Activated B cell treated with CpG ODN at 0.5 μM for 24 hours (primary cell): ENCODE results near the gene CTCFL. TPM values are rescaled to one million over a fixed set of nuclear protein-coding genes. Genes with fewer than 3 reads are reported as not detected.

Experiments
- ATAC-seq: fragments of 200-7000 bp; cut with Tn5 transposase; one replicate; pipeline ENCODE4 v1.10.0; 2021; ENCODE audit warnings: low read depth, mild to moderate bottlenecking, moderate library complexity
- CTCF ChIA-PET: fragments of 350-600 bp; sonication (Branson Sonifier 250); formaldehyde crosslinking; loops from one replicate; lab custom pipeline; 2021; ENCODE audit warnings: antibody characterized with exemption; lab: Charles Lee
- POLR2A ChIA-PET: fragments of 350-600 bp; sonication (Branson Sonifier 250); formaldehyde crosslinking; loops from one replicate; lab custom pipeline; 2021; ENCODE audit warnings: antibody characterized with exemption; lab: Charles Lee
- DNase-seq: peaks from one replicate; pipeline ENCODE4 v3.0.0; 2022
- H3K27ac Mint-ChIP-seq: one replicate; pipeline ENCODE4 v1.8.0; 2020; ENCODE audit warnings: mixed read lengths
- H3K27me3 Mint-ChIP-seq: one replicate; pipeline ENCODE4 v1.8.0; 2021; ENCODE audit warnings: mixed read lengths
- H3K36me3 Mint-ChIP-seq: one replicate; pipeline ENCODE4 v1.8.0; 2021; ENCODE audit warnings: low read depth, mixed read lengths
- H3K4me1 Mint-ChIP-seq: one replicate; pipeline ENCODE4 v1.8.0; 2021; ENCODE audit warnings: mixed read lengths
- H3K4me3 Mint-ChIP-seq: one replicate; pipeline ENCODE4 v1.8.0; 2020; ENCODE audit warnings: mild to moderate bottlenecking, mixed read lengths
- H3K9me3 Mint-ChIP-seq: one replicate; pipeline ENCODE4 v1.8.0; 2020; ENCODE audit warnings: mixed read lengths
- intact Hi-C: fragments of 100-400 bp; cut with micrococcal nuclease; formaldehyde crosslinking; loops from one replicate; pipeline ENCODE4 v1.15.1; 2024
- total RNA-seq: library from RNA; stranded (reverse); gene quantifications from 2 replicates; pipeline ENCODE4 v1.2.3, GENCODE V29; 2022
- TF ChIP-seq, protein P1 (sequence below): fragments of 200-600 bp; IDR thresholded peaks from one replicate; pipeline ENCODE4 v1.8.0; 2022; ENCODE audit warnings: antibody characterized with exemption, mild to moderate bottlenecking

The CTCFL gene
- total RNA-seq, 1 donor from 2014 or later: not detected

DNA sequence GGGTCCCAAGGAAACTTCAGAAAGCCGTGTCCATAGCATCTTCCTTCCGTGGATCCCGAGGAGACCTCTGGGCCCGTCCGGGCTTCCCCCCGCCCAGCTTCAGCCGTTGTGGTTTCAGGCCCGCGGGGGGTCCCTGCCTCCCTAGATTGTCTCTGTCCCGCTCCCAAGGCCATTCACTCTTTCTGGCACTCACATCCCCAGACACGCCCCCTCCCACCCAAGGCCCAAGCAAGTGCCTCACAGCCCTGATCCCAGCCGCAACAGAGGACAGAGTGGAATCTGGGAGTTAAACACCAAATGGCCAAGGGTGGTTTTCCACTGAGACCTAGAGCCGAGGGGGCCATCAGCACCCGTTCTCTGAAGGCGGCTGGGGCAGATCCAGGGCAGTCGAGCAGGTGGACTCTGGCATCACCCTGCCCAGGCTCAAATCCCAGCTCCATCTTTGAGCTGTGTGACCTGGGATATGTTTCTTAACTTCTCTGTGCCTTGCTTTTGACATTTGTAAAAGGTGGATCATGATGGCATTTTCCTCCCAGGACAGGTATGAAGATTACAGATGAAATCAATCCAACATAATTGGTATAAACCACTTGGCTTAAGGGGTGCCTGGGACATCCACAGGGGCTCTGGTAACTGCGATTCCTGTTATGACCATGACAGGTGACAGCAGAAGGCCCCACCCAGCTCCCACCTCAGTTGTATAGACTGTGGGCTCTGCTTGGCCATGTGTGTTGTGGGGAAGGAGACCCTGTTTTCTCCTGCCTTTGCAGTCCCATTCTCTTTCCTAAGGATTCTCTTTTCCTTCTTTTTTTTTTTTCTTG, 48.1 kb downstream of the CTCFL start:
- ChIA-PET POLR2A (interaction anchor here (0.5 to 7.6 kb wide), 10 partner anchors 14 to 221 kb away, joined by 3 to 100 read pairs (median 5); partner anchors contain the start of gene RBM38), CTCF (interaction anchor here (0.9 to 1.2 kb wide), 2 partner anchors 16 to 87 kb away, joined by 3 to 4 read pairs; no protein-coding TSS in a partner anchor)
- intact Hi-C loops: loop anchor here (1.0 to 10.0 kb wide), 3 partner anchors 27 to 828 kb away; partner anchors contain the start of gene RAB22A
- Mint-ChIP-seq H3K4me3 (peak overlapping the region; percentile 74), H3K9me3 (no peaks in the 10 kb centered on the region), H3K27me3 (no peaks in the 10 kb centered on the region), H3K36me3 (no peaks in the 10 kb centered on the region), H3K27ac (peak overlapping the region; percentile 12), H3K4me1 (peaks cover 94% of the 10 kb centered on the region)
- ATAC-seq: no peak
- DNase-seq: peak; percentile 13
- TF ChIP-seq, protein P1, sequence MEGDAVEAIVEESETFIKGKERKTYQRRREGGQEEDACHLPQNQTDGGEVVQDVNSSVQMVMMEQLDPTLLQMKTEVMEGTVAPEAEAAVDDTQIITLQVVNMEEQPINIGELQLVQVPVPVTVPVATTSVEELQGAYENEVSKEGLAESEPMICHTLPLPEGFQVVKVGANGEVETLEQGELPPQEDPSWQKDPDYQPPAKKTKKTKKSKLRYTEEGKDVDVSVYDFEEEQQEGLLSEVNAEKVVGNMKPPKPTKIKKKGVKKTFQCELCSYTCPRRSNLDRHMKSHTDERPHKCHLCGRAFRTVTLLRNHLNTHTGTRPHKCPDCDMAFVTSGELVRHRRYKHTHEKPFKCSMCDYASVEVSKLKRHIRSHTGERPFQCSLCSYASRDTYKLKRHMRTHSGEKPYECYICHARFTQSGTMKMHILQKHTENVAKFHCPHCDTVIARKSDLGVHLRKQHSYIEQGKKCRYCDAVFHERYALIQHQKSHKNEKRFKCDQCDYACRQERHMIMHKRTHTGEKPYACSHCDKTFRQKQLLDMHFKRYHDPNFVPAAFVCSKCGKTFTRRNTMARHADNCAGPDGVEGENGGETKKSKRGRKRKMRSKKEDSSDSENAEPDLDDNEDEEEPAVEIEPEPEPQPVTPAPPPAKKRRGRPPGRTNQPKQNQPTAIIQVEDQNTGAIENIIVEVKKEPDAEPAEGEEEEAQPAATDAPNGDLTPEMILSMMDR: no peak

DNA sequence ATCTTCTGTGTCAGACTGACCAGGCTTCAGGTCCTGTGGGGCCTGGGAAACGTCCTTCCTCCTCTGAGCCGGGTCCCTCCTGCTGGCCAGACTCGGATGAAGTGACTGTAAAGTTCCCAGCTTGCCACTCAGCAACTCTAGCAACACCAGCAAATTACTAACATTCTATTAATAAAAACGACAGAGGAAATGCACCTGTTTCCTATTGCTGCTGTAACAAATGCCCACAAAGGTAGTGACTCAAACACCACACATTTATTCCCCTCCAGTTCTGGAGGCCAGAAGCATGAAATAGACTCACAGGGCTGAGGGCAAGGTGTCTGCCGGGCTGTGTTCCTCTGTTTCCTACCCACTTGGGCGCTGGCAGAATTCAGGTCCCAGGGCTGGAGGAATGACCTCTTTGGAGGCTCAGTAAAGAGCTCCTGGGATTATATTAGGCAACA, 48.8 kb downstream of the CTCFL start:
- peaks cover 87% of the 10 kb centered on the region for H3K4me1 Mint-ChIP-seq
- peak overlapping the region; percentile 74 for H3K4me3 Mint-ChIP-seq
- CTCF ChIA-PET: interaction anchor here (1.2 to 3.7 kb wide), 3 partner anchors 16 to 87 kb away, joined by 4 to 13 read pairs (median 4); partner anchors contain the start of gene RBM38
- peak; percentile 41 for ATAC-seq
- POLR2A ChIA-PET: interaction anchor here (0.5 to 7.6 kb wide), 10 partner anchors 13 to 222 kb away, joined by 3 to 100 read pairs (median 5); partner anchors contain the start of gene RBM38
- H3K36me3 Mint-ChIP-seq: no peaks in the 10 kb centered on the region
- intact Hi-C loops: loop anchor here (1.0 to 10.0 kb wide), 3 partner anchors 26 to 829 kb away; partner anchors contain the start of gene RAB22A
- peak; percentile 27 for DNase-seq
- H3K9me3 Mint-ChIP-seq: no peaks in the 10 kb centered on the region
- TF ChIP-seq, protein P1: no peak
- no peaks in the 10 kb centered on the region for H3K27me3 Mint-ChIP-seq
- H3K27ac Mint-ChIP-seq: peak overlapping the region; percentile 90

DNA sequence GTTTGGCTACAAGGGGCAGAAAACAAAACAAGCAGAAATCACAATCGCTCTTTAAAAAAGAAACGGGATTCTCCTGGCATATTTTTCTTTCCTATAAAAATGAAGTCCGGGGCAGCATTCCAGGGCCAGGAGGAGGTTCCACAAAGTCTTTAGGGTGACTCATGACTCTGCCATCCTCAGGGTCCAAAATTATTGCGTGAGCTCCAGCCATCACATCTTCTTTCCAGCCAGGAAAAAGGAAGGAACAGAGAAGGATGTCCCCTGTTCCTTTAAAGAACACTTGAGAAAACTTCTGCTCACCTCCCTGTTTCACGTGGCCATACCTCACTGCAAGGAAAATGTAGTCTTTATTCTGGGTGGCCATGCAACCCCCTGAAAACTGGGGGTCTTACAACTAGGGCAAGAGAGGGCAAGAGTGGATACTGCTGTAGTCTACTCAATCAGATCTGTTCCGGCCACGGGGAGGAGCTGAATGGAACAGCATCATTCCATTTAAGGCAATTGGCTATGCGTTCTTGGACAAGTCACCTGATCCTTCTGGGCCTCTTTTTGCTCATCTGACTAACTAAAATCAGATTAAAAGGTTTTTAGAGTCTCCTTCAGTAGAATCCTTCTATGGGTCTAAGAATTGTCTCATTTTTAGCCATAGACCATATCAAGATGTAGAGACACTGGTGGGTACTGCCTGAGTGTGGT, 49.4 kb downstream of the CTCFL start:
- Mint-ChIP-seq H3K4me1 (peaks cover 85% of the 10 kb centered on the region), H3K4me3 (peak overlapping the region; percentile 74), H3K27me3 (no peaks in the 10 kb centered on the region), H3K9me3 (no peaks in the 10 kb centered on the region), H3K27ac (peak overlapping the region; percentile 90), H3K36me3 (no peaks in the 10 kb centered on the region)
- TF ChIP-seq, protein P1: no peak
- ATAC-seq (no peak), DNase-seq (no peak)
- intact Hi-C loops: loop anchor here (1.0 to 10.0 kb wide), 3 partner anchors 25 to 829 kb away; partner anchors contain the start of gene RAB22A
- CTCF ChIA-PET: interaction anchor here (1.2 to 3.7 kb wide), 2 partner anchors 77 to 86 kb away, joined by 4 to 13 read pairs; partner anchors contain the start of gene RBM38
- POLR2A ChIA-PET: interaction anchor here (0.6 to 7.6 kb wide), 8 partner anchors 14 to 85 kb away, joined by 3 to 100 read pairs (median 6); partner anchors contain the start of gene RBM38

DNA sequence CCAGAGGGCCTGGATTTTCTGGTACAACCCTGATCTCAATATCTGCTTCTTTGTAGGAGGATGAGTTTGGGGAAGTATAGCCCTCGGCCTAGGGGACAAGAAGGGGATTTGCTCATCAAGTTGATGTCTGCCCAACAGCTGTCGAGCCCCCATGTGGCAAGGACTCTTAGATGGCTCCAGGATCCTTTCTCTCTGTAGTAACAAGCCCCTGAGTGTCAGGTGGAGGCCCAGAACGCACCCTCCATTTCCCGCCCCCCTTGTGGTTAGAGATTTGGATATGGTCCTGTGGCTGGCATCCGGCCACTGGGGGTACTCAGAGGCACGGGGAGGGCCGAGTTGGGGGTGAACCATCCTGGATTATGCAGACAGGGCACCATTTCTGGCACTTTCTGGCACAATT, 50.1 kb downstream of the CTCFL start:
- peak overlapping the region; percentile 7 for H3K27ac Mint-ChIP-seq
- TF ChIP-seq, protein P1: no peak
- H3K36me3 Mint-ChIP-seq: no peaks in the 10 kb centered on the region
- H3K27me3 Mint-ChIP-seq: no peaks in the 10 kb centered on the region
- intact Hi-C loops: loop anchor here (10.0 kb wide), 1 partner anchor 830 kb away; the partner anchor contains the start of gene RAB22A
- H3K4me1 Mint-ChIP-seq: peaks cover 85% of the 10 kb centered on the region
- peak overlapping the region; percentile 45 for H3K4me3 Mint-ChIP-seq
- POLR2A ChIA-PET: interaction anchor here (1.2 to 7.6 kb wide), 4 partner anchors 18 to 84 kb away, joined by 3 to 100 read pairs (median 46); partner anchors contain the start of gene RBM38
- CTCF ChIA-PET: interaction anchor here (1.0 to 3.7 kb wide), 5 partner anchors 39 to 93 kb away, joined by 3 to 18 read pairs (median 5); partner anchors contain the start of gene RBM38
- DNase-seq (peak; percentile 18), ATAC-seq (no peak)
- no peaks in the 10 kb centered on the region for H3K9me3 Mint-ChIP-seq
